NT2/D1 (cell line): Measurements from ENCODE around the gene PIGL.

Experiments used
- SUZ12 ChIP-seq: IDR thresholded peaks from 2 replicates; pipeline ENCODE4 v1.6.1; 2011; ENCODE audit not compliant: insufficient read length, insufficient read depth; ENCODE audit errors: extremely low read depth
- YY1 ChIP-seq: IDR thresholded peaks from 2 replicates; pipeline ENCODE4 v1.6.1; 2011; ENCODE audit not compliant: insufficient read length, insufficient read depth
- ZNF274 ChIP-seq: IDR thresholded peaks from 2 replicates; pipeline ENCODE4 v1.6.1; 2011; ENCODE audit warnings: mild to moderate bottlenecking, low read depth, low read length

DNA sequence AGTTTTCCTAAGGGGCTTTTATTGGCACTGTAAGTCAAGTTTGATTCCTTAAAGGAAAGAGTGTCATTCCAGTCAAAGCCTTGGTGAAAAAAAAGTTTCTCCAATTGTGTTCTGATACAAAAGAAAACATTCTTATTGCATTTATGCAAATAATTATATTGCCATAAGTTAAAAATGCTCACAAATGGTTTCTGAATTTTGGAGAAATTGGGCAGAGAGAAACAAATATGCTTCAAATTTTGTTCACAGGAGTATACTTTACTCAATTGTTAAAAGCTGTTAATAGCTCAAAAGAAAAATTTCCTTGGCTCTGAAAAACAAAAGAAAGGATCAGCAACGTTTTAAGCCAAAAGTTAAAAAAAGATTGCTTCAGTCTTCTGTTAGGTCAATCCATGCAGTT, 60.2 kb downstream of the PIGL start:
- no peak for TF ChIP-seq SUZ12
- TF ChIP-seq ZNF274 = no peak
- no peak for TF ChIP-seq YY1
